ENCODE measurements around the gene SLC4A1AP. TPM values are rescaled to one million over a fixed set of nuclear protein-coding genes. Genes with fewer than 3 reads are reported as not detected.

Gene SLC4A1AP
- total and polyA plus RNA-seq, 2 experiments from 2014 or later: 24.3 to 29.2 TPM

DNA sequence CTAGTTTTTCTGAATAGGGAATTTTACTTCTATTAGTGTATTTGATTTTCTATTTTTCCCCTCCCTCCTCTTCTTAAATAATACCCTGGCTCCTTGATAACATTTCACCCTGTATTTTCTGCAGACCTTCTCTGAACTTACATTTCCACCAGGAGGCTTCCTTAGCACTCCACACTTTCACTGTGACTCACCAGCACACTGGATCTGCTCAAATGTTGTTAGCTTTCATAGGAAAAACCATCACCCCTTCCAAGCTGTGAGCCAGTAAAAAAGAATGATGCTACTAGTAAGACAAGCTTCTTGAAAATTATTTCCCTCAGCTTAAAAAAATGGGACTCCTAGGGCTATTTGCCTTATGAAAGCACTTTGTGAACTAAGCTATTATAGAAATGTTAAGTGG lies 16.4 kb upstream of the SLC4A1AP start:
- DNase-seq (ENCODE audit: low spot score) (no peak), ATAC-seq (no peak)
- H3K9me2 ChIP-seq (ENCODE audit: insufficient read depth): no peaks in the 10 kb centered on the region
- H4K20me1 ChIP-seq (replicated peaks; ENCODE audit: insufficient read depth): 0 out of 2 replicates have a peak, but pooled peaks cover 7% of the 10 kb centered on the region
- TF ChIP-seq NANOG (IDR thresholded peaks at IDR 0.05; ENCODE audit: borderline replicate concordance) (no peak), ZNF114 (CRISPR knock-in tag; IDR thresholded peaks at IDR 0.05) (no peak), ZNF331 (CRISPR knock-in tag; IDR thresholded peaks at IDR 0.05; ENCODE audit: low read depth) (no peak), EZH2phosphoT487 (IDR thresholded peaks at IDR 0.05; ENCODE audit: unreplicated experiment) (no peak), JUNB (IDR thresholded peaks at IDR 0.05; ENCODE audit: unreplicated experiment) (no peak), POLR2AphosphoS5 (IDR thresholded peaks at IDR 0.05; ENCODE audit: low read depth) (no peak), CREB1 (CRISPR knock-in tag; IDR thresholded peaks at IDR 0.05; ENCODE audit: low read depth) (no peak), EZH2 (IDR thresholded peaks at IDR 0.05; ENCODE audit: low read depth, unreplicated experiment) (no peak), STAT1 (IDR thresholded peaks at IDR 0.05; ENCODE audit: unreplicated experiment) (no peak)
- TF ChIP-seq, protein P1, sequence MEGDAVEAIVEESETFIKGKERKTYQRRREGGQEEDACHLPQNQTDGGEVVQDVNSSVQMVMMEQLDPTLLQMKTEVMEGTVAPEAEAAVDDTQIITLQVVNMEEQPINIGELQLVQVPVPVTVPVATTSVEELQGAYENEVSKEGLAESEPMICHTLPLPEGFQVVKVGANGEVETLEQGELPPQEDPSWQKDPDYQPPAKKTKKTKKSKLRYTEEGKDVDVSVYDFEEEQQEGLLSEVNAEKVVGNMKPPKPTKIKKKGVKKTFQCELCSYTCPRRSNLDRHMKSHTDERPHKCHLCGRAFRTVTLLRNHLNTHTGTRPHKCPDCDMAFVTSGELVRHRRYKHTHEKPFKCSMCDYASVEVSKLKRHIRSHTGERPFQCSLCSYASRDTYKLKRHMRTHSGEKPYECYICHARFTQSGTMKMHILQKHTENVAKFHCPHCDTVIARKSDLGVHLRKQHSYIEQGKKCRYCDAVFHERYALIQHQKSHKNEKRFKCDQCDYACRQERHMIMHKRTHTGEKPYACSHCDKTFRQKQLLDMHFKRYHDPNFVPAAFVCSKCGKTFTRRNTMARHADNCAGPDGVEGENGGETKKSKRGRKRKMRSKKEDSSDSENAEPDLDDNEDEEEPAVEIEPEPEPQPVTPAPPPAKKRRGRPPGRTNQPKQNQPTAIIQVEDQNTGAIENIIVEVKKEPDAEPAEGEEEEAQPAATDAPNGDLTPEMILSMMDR (conservative IDR thresholded peaks at IDR 0.05; ENCODE audit: low read depth in 2 of 2): no peak
- TF ChIP-seq, protein P2, sequence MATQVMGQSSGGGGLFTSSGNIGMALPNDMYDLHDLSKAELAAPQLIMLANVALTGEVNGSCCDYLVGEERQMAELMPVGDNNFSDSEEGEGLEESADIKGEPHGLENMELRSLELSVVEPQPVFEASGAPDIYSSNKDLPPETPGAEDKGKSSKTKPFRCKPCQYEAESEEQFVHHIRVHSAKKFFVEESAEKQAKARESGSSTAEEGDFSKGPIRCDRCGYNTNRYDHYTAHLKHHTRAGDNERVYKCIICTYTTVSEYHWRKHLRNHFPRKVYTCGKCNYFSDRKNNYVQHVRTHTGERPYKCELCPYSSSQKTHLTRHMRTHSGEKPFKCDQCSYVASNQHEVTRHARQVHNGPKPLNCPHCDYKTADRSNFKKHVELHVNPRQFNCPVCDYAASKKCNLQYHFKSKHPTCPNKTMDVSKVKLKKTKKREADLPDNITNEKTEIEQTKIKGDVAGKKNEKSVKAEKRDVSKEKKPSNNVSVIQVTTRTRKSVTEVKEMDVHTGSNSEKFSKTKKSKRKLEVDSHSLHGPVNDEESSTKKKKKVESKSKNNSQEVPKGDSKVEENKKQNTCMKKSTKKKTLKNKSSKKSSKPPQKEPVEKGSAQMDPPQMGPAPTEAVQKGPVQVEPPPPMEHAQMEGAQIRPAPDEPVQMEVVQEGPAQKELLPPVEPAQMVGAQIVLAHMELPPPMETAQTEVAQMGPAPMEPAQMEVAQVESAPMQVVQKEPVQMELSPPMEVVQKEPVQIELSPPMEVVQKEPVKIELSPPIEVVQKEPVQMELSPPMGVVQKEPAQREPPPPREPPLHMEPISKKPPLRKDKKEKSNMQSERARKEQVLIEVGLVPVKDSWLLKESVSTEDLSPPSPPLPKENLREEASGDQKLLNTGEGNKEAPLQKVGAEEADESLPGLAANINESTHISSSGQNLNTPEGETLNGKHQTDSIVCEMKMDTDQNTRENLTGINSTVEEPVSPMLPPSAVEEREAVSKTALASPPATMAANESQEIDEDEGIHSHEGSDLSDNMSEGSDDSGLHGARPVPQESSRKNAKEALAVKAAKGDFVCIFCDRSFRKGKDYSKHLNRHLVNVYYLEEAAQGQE (IDR thresholded peaks at IDR 0.05; ENCODE audit: unreplicated experiment): no peak
- TF ChIP-seq, protein P3, sequence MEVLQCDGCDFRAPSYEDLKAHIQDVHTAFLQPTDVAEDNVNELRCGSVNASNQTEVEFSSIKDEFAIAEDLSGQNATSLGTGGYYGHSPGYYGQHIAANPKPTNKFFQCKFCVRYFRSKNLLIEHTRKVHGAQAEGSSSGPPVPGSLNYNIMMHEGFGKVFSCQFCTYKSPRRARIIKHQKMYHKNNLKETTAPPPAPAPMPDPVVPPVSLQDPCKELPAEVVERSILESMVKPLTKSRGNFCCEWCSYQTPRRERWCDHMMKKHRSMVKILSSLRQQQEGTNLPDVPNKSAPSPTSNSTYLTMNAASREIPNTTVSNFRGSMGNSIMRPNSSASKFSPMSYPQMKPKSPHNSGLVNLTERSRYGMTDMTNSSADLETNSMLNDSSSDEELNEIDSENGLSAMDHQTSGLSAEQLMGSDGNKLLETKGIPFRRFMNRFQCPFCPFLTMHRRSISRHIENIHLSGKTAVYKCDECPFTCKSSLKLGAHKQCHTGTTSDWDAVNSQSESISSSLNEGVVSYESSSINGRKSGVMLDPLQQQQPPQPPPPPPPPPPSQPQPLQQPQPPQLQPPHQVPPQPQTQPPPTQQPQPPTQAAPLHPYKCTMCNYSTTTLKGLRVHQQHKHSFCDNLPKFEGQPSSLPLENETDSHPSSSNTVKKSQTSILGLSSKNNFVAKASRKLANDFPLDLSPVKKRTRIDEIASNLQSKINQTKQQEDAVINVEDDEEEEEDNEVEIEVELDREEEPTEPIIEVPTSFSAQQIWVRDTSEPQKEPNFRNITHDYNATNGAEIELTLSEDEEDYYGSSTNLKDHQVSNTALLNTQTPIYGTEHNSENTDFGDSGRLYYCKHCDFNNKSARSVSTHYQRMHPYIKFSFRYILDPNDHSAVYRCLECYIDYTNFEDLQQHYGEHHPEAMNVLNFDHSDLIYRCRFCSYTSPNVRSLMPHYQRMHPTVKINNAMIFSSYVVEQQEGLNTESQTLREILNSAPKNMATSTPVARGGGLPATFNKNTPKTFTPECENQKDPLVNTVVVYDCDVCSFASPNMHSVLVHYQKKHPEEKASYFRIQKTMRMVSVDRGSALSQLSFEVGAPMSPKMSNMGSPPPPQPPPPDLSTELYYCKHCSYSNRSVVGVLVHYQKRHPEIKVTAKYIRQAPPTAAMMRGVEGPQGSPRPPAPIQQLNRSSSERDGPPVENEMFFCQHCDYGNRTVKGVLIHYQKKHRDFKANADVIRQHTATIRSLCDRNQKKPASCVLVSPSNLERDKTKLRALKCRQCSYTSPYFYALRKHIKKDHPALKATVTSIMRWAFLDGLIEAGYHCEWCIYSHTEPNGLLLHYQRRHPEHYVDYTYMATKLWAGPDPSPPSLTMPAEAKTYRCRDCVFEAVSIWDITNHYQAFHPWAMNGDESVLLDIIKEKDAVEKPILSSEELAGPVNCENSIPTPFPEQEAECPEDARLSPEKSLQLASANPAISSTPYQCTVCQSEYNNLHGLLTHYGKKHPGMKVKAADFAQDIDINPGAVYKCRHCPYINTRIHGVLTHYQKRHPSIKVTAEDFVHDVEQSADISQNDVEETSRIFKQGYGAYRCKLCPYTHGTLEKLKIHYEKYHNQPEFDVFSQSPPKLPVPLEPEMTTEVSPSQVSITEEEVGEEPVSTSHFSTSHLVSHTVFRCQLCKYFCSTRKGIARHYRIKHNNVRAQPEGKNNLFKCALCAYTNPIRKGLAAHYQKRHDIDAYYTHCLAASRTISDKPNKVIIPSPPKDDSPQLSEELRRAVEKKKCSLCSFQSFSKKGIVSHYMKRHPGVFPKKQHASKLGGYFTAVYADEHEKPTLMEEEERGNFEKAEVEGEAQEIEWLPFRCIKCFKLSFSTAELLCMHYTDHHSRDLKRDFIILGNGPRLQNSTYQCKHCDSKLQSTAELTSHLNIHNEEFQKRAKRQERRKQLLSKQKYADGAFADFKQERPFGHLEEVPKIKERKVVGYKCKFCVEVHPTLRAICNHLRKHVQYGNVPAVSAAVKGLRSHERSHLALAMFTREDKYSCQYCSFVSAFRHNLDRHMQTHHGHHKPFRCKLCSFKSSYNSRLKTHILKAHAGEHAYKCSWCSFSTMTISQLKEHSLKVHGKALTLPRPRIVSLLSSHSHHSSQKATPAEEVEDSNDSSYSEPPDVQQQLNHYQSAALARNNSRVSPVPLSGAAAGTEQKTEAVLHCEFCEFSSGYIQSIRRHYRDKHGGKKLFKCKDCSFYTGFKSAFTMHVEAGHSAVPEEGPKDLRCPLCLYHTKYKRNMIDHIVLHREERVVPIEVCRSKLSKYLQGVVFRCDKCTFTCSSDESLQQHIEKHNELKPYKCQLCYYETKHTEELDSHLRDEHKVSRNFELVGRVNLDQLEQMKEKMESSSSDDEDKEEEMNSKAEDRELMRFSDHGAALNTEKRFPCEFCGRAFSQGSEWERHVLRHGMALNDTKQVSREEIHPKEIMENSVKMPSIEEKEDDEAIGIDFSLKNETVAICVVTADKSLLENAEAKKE (CRISPR knock-in tag; IDR thresholded peaks at IDR 0.05): no peak
- TF ChIP-seq, protein P4, sequence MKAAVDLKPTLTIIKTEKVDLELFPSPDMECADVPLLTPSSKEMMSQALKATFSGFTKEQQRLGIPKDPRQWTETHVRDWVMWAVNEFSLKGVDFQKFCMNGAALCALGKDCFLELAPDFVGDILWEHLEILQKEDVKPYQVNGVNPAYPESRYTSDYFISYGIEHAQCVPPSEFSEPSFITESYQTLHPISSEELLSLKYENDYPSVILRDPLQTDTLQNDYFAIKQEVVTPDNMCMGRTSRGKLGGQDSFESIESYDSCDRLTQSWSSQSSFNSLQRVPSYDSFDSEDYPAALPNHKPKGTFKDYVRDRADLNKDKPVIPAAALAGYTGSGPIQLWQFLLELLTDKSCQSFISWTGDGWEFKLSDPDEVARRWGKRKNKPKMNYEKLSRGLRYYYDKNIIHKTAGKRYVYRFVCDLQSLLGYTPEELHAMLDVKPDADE (IDR thresholded peaks at IDR 0.05): no peak
- H3K27me3 Mint-ChIP-seq (ENCODE audit: insufficient read depth, low read depth, poor library complexity): peaks cover 2% of the 10 kb centered on the region
- H3K79me2 ChIP-seq (replicated peaks; ENCODE audit: insufficient read depth): no peaks in the 10 kb centered on the region
- no peak overlapping the region for H2AFZ ChIP-seq
- no peaks in the 10 kb centered on the region for H3K4me1 Mint-ChIP-seq
- no peak overlapping the region for H3K4me3 ChIP-seq
- no peaks in the 10 kb centered on the region for H3F3A ChIP-seq (replicated peaks; ENCODE audit: low read depth)
- H3K36me3 ChIP-seq (ENCODE audit: insufficient read depth): peaks cover 40% of the 10 kb centered on the region
- peaks cover 38% of the 10 kb centered on the region for H3K36me3 Mint-ChIP-seq (ENCODE audit: low read depth)
- H3K27me3 ChIP-seq (ENCODE audit: insufficient read depth): no peaks in the 10 kb centered on the region
- H3K4me3 Mint-ChIP-seq: no peak overlapping the region
- H3K4me1 ChIP-seq (ENCODE audit: insufficient read depth): no peaks in the 10 kb centered on the region
- H3K27ac ChIP-seq (ENCODE audit: low read depth): no peak overlapping the region
- H3K9me3 Mint-ChIP-seq: no peaks in the 10 kb centered on the region
- no peak overlapping the region for H3K27ac Mint-ChIP-seq
- H3K4me2 ChIP-seq: no peak overlapping the region

Data from GM23338 (cell line).